Measurements from ENCODE around the gene TAF13. TPM values are rescaled to one million over a fixed set of nuclear protein-coding genes. Genes with fewer than 3 reads are reported as not detected.

Gene TAF13
- polyA plus RNA-seq, 1 donor from 2014 or later, result 60.1 TPM

DNA sequence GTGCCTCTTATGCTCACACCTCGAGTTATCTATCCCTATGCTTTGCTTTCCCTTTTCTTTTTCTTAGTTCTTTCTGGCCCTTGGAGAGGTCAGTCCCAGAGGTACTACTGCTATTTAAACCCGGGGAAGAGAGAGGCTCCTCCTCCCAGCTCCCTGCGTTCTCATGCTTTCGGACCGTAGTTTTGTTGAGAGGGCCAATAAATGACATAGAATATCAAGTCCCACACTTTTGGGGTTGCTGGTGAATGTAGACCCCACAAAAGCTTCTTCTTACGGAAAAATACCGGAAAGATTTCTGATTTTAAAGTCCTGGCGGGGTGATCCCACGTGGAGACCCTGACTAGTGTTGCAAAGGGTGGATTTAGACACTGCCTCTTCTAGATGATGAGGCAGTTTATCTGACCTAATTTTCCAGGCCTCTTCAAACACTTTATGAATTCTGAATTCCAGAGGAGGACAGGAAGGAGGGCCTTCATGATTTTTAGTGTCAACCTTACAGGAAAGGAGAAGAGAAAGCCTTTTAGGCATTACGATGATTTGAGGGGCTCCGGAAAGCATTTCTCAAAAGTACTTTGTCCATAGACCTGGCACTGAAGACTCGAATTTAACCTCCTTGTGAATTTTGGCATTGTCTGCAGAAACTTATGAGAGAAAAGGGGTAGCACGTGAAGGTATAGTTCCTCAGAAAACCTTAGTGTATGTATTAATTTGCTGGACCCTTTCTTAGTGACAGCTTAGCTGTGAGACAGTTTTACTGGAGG, 15.5 kb upstream of the TAF13 start:
- no peaks in the 10 kb centered on the region for H4K20me1 ChIP-seq (ENCODE audit: insufficient read depth)
- peak overlapping the region; percentile 92 for H3K9ac ChIP-seq (ENCODE audit: low read length)
- H3K9me2 ChIP-seq (ENCODE audit: insufficient read depth, low read length), result no peaks in the 10 kb centered on the region
- peak overlapping the region; percentile 98 for H3K4me3 ChIP-seq (ENCODE audit: low read length)
- peak overlapping the region; percentile 89 for H3K27ac ChIP-seq (ENCODE audit: low read length)
- peak overlapping the region; percentile 100 for H2AFZ ChIP-seq (ENCODE audit: low read depth, low read length)
- peaks cover 28% of the 10 kb centered on the region for H3K79me2 ChIP-seq (replicated peaks; ENCODE audit: insufficient read depth, low read length)
- no peaks in the 10 kb centered on the region for H3K9me3 ChIP-seq (ENCODE audit: low read length)
- no peak for TF ChIP-seq EZH2 (IDR thresholded peaks at IDR 0.05; ENCODE audit: borderline replicate concordance, insufficient read depth, low read length, poor library complexity, severe bottlenecking)
- no peak for TF ChIP-seq CTCF (IDR thresholded peaks at IDR 0.05; ENCODE audit: poor library complexity, severe bottlenecking)
- no peak for TF ChIP-seq TAF1 (IDR thresholded peaks at IDR 0.05; ENCODE audit: low read depth)
- TF ChIP-seq EP300 (conservative IDR thresholded peaks at IDR 0.05; ENCODE audit: poor library complexity, severe bottlenecking), result no peak
- no peak for TF ChIP-seq POLR2AphosphoS5 (IDR thresholded peaks at IDR 0.05)
- TF ChIP-seq MXI1 (conservative IDR thresholded peaks at IDR 0.05; ENCODE audit: poor library complexity, severe bottlenecking), result no peak
- TF ChIP-seq SMC3 (conservative IDR thresholded peaks at IDR 0.05; ENCODE audit: poor library complexity), result no peak
- TF ChIP-seq RAD21 (conservative IDR thresholded peaks at IDR 0.05), result no peak
- TF ChIP-seq, protein P1, sequence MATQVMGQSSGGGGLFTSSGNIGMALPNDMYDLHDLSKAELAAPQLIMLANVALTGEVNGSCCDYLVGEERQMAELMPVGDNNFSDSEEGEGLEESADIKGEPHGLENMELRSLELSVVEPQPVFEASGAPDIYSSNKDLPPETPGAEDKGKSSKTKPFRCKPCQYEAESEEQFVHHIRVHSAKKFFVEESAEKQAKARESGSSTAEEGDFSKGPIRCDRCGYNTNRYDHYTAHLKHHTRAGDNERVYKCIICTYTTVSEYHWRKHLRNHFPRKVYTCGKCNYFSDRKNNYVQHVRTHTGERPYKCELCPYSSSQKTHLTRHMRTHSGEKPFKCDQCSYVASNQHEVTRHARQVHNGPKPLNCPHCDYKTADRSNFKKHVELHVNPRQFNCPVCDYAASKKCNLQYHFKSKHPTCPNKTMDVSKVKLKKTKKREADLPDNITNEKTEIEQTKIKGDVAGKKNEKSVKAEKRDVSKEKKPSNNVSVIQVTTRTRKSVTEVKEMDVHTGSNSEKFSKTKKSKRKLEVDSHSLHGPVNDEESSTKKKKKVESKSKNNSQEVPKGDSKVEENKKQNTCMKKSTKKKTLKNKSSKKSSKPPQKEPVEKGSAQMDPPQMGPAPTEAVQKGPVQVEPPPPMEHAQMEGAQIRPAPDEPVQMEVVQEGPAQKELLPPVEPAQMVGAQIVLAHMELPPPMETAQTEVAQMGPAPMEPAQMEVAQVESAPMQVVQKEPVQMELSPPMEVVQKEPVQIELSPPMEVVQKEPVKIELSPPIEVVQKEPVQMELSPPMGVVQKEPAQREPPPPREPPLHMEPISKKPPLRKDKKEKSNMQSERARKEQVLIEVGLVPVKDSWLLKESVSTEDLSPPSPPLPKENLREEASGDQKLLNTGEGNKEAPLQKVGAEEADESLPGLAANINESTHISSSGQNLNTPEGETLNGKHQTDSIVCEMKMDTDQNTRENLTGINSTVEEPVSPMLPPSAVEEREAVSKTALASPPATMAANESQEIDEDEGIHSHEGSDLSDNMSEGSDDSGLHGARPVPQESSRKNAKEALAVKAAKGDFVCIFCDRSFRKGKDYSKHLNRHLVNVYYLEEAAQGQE (IDR thresholded peaks at IDR 0.05; ENCODE audit: borderline replicate concordance), result no peak
- no peaks in the 10 kb centered on the region for H3K27me3 ChIP-seq (ENCODE audit: insufficient read depth, low read depth, low read length)
- H3K36me3 ChIP-seq (ENCODE audit: insufficient read depth, low read length), result peaks cover 4% of the 10 kb centered on the region
- H3F3A ChIP-seq (ENCODE audit: insufficient read depth, low read length, poor library complexity, severe bottlenecking), result no peaks in the 10 kb centered on the region
- peak overlapping the region; percentile 100 for H3K4me2 ChIP-seq (ENCODE audit: low read length)

- peak within 1 kb of the TSS; percentile 100 for H2AFZ ChIP-seq (ENCODE audit: low read depth, low read length)
- no peaks in the 10 kb centered on the region for H3K9me3 ChIP-seq (ENCODE audit: low read length)
- peaks cover under 1% of the 10 kb centered on the region for H3K36me3 ChIP-seq (ENCODE audit: insufficient read depth, low read length)
- peak within 1 kb of the TSS; percentile 98 for H3K4me3 ChIP-seq (ENCODE audit: low read length)
- no peaks in the 10 kb centered on the region for H3K27me3 ChIP-seq (ENCODE audit: insufficient read depth, low read depth, low read length)
- peak within 1 kb of the TSS; percentile 100 for H3K4me2 ChIP-seq (ENCODE audit: low read length)
- H3K79me2 ChIP-seq (replicated peaks; ENCODE audit: insufficient read depth, low read length), result peaks cover 21% of the 10 kb centered on the region
- peak; percentile 45 for TF ChIP-seq SMC3 (conservative IDR thresholded peaks at IDR 0.05; ENCODE audit: poor library complexity)
- no peak for TF ChIP-seq EZH2 (IDR thresholded peaks at IDR 0.05; ENCODE audit: borderline replicate concordance, insufficient read depth, low read length, poor library complexity, severe bottlenecking)
- peak; percentile 93 for TF ChIP-seq POLR2AphosphoS5 (IDR thresholded peaks at IDR 0.05)
- TF ChIP-seq, protein P1 (IDR thresholded peaks at IDR 0.05; ENCODE audit: borderline replicate concordance), result peak; percentile 86
- TF ChIP-seq EP300 (conservative IDR thresholded peaks at IDR 0.05; ENCODE audit: poor library complexity, severe bottlenecking), result peak; percentile 66
- TF ChIP-seq RAD21 (conservative IDR thresholded peaks at IDR 0.05), result no peak
- peak; percentile 77 for TF ChIP-seq MXI1 (conservative IDR thresholded peaks at IDR 0.05; ENCODE audit: poor library complexity, severe bottlenecking)
- peak; percentile 78 for TF ChIP-seq TAF1 (IDR thresholded peaks at IDR 0.05; ENCODE audit: low read depth)
- H3K27ac ChIP-seq (ENCODE audit: low read length), result peak within 1 kb of the TSS; percentile 89
- H3K9ac ChIP-seq (ENCODE audit: low read length), result peak within 1 kb of the TSS; percentile 92
- H4K20me1 ChIP-seq (ENCODE audit: insufficient read depth), result no peaks in the 10 kb centered on the region
- no peaks in the 10 kb centered on the region for H3F3A ChIP-seq (ENCODE audit: insufficient read depth, low read length, poor library complexity, severe bottlenecking)
- H3K9me2 ChIP-seq (ENCODE audit: insufficient read depth, low read length), result no peaks in the 10 kb centered on the region
Observed at GRCh38 chr1:109090196-109091077, 14.6 kb upstream of the TAF13 start, which contains the start of gene TMEM167B. TSS of gene TMEM167B (plus strand) at chr1:109090764. CDS start at chr1:109090873, 109 bp downstream.

All from neural cell (in vitro differentiated cells).